ENCODE data around the gene EIPR1. TPM values are rescaled to one million over a fixed set of nuclear protein-coding genes. Genes with fewer than 3 reads are reported as not detected.
"Not testable (repeated sequence)": the region's sequence is repeated elsewhere in the genome, so short reads cannot be mapped to it uniquely, and the experiment has no call there.

EIPR1 gene
- total and polyA plus RNA-seq, 4 donors, result 26.2 to 45.4 (median 36.1) TPM

GRCh38 chr2:3181416-3182010 is 196.1 kb downstream of the EIPR1 start:
- Histone ChIP-seq H3K27ac (ENCODE audit: low read depth, low read length) (no peak overlapping the region), H3K9me3 (ENCODE audit: control insufficient read depth, insufficient read depth, low read length) (no peaks in the 10 kb centered on the region), H3K27me3 (ENCODE audit: control insufficient read depth, insufficient read depth, low read length) (no peaks in the 10 kb centered on the region), H3K4me1 (ENCODE audit: control insufficient read depth, insufficient read depth, low read length) (peaks cover 26% of the 10 kb centered on the region), H3K4me3 (ENCODE audit: low read depth, low read length) (no peak overlapping the region), H3K36me3 (ENCODE audit: control insufficient read depth, insufficient read depth, low read length) (peaks cover 49% of the 10 kb centered on the region)
- DNase-seq (ENCODE audit: low read depth in 4 of 6, low spot score in 6 of 6), result no peak
- 92% methylated on average over 21 of the region's 24 CpGs for WGBS (ENCODE audit: insufficient coverage)

- H3K4me3 ChIP-seq (ENCODE audit: low read depth, low read length); H3K27ac ChIP-seq (ENCODE audit: low read depth, low read length); H3K9me3 ChIP-seq (ENCODE audit: control insufficient read depth, insufficient read depth, low read length); DNase-seq (ENCODE audit: low read depth in 4 of 6, low spot score in 6 of 6); H3K27me3 ChIP-seq (ENCODE audit: control insufficient read depth, insufficient read depth, low read length): not testable (repeated sequence)
- Histone ChIP-seq H3K36me3 (ENCODE audit: control insufficient read depth, insufficient read depth, low read length) (peaks cover 54% of the 10 kb centered on the region), H3K4me1 (ENCODE audit: control insufficient read depth, insufficient read depth, low read length) (peaks cover 32% of the 10 kb centered on the region)
- 86% methylated on average over 30 of the region's 30 CpGs for WGBS (ENCODE audit: insufficient coverage)
Measured at GRCh38 chr2:3180909-3181221, 196.8 kb downstream of the EIPR1 start.

GRCh38 chr2:3180082-3180908 is 197.3 kb downstream of the EIPR1 start:
- no peak for DNase-seq (ENCODE audit: low read depth in 4 of 6, low spot score in 6 of 6)
- Histone ChIP-seq H3K27ac (ENCODE audit: low read depth, low read length) (no peak overlapping the region), H3K4me1 (ENCODE audit: control insufficient read depth, insufficient read depth, low read length) (peaks cover 32% of the 10 kb centered on the region), H3K4me3 (ENCODE audit: low read depth, low read length) (no peak overlapping the region), H3K27me3 (ENCODE audit: control insufficient read depth, insufficient read depth, low read length) (no peaks in the 10 kb centered on the region), H3K9me3 (ENCODE audit: control insufficient read depth, insufficient read depth, low read length) (no peaks in the 10 kb centered on the region), H3K36me3 (ENCODE audit: control insufficient read depth, insufficient read depth, low read length) (peaks cover 51% of the 10 kb centered on the region)
- 84% methylated on average over 48 of the region's 50 CpGs for WGBS (ENCODE audit: insufficient coverage)

- H3K4me3 ChIP-seq (ENCODE audit: low read depth, low read length), result no peak overlapping the region
Measured at GRCh38 chr2:3179626-3180025, 198.0 kb downstream of the EIPR1 start.

GRCh38 chr2:3179208-3179607 is 198.4 kb downstream of the EIPR1 start:
- H3K27ac ChIP-seq (ENCODE audit: low read depth, low read length), result no peak overlapping the region
- no peak overlapping the region for H3K4me3 ChIP-seq (ENCODE audit: low read depth, low read length)
- H3K27me3 ChIP-seq (ENCODE audit: control insufficient read depth, insufficient read depth, low read length), result no peaks in the 10 kb centered on the region
- H3K36me3 ChIP-seq (ENCODE audit: control insufficient read depth, insufficient read depth, low read length), result peaks cover 49% of the 10 kb centered on the region
- 68% methylated on average over 14 of the region's 17 CpGs for WGBS (ENCODE audit: insufficient coverage)
- peaks cover 32% of the 10 kb centered on the region for H3K4me1 ChIP-seq (ENCODE audit: control insufficient read depth, insufficient read depth, low read length)
- H3K9me3 ChIP-seq (ENCODE audit: control insufficient read depth, insufficient read depth, low read length), result no peaks in the 10 kb centered on the region
- DNase-seq (ENCODE audit: low read depth in 4 of 6, low spot score in 6 of 6), result peak in 1 of 6 donors; percentile 68

More at GRCh38 chr2:3179626-3180025, 198.0 kb downstream of the EIPR1 start:
- DNase-seq (ENCODE audit: low read depth in 4 of 6, low spot score in 6 of 6), result no peak
- Histone ChIP-seq H3K4me1 (ENCODE audit: control insufficient read depth, insufficient read depth, low read length) (peaks cover 32% of the 10 kb centered on the region), H3K36me3 (ENCODE audit: control insufficient read depth, insufficient read depth, low read length) (peaks cover 50% of the 10 kb centered on the region), H3K27ac (ENCODE audit: low read depth, low read length) (no peak overlapping the region), H3K27me3 (ENCODE audit: control insufficient read depth, insufficient read depth, low read length) (no peaks in the 10 kb centered on the region), H3K9me3 (ENCODE audit: control insufficient read depth, insufficient read depth, low read length) (no peaks in the 10 kb centered on the region)
- WGBS (ENCODE audit: insufficient coverage), result 91% methylated on average over 9 of the region's 11 CpGs

DNA sequence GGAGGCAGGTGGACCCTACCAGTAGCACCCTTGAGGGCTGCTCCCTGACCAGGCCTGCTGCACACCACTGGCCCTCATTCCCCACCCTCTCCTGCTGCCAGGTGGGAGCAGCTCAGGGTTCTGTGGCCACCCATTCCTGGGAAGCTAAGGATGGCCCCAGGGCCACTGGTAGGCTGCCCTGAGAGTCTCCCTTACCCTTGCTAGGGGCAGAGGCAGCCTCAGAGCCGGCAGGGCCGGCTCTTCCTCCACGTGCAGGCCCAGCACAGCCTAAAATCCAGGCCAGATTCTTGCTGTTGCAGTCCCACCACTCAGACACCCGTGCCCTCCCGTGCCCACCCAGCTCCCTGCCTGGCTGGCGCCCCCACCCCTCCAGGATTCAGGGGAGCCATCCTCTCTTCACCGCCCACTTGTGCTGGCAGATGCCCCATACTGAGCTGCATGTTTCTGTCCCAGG is 199.0 kb downstream of the EIPR1 start:
- Histone ChIP-seq H3K4me1 (ENCODE audit: control insufficient read depth, insufficient read depth, low read length) (peaks cover 28% of the 10 kb centered on the region), H3K27ac (ENCODE audit: low read depth, low read length) (no peak overlapping the region), H3K9me3 (ENCODE audit: control insufficient read depth, insufficient read depth, low read length) (no peaks in the 10 kb centered on the region), H3K36me3 (ENCODE audit: control insufficient read depth, insufficient read depth, low read length) (peaks cover 43% of the 10 kb centered on the region), H3K4me3 (ENCODE audit: low read depth, low read length) (no peak overlapping the region), H3K27me3 (ENCODE audit: control insufficient read depth, insufficient read depth, low read length) (no peaks in the 10 kb centered on the region)
- WGBS (ENCODE audit: insufficient coverage), result 76% methylated on average over 7 of the region's 7 CpGs
- no peak for DNase-seq (ENCODE audit: low read depth in 4 of 6, low spot score in 6 of 6)

- 75% methylated on average over 9 of the region's 10 CpGs for WGBS (ENCODE audit: insufficient coverage)
- H3K4me3 ChIP-seq (ENCODE audit: low read depth, low read length), result no peak overlapping the region
- DNase-seq (ENCODE audit: low read depth in 4 of 6, low spot score in 6 of 6), result peak in 1 of 6 donors; percentile 80
- peaks cover 25% of the 10 kb centered on the region for H3K4me1 ChIP-seq (ENCODE audit: control insufficient read depth, insufficient read depth, low read length)
- no peaks in the 10 kb centered on the region for H3K27me3 ChIP-seq (ENCODE audit: control insufficient read depth, insufficient read depth, low read length)
- H3K9me3 ChIP-seq (ENCODE audit: control insufficient read depth, insufficient read depth, low read length), result no peaks in the 10 kb centered on the region
- no peak overlapping the region for H3K27ac ChIP-seq (ENCODE audit: low read depth, low read length)
- peaks cover 42% of the 10 kb centered on the region for H3K36me3 ChIP-seq (ENCODE audit: control insufficient read depth, insufficient read depth, low read length)
Measured at GRCh38 chr2:3177891-3178577, 199.6 kb downstream of the EIPR1 start.

- Histone ChIP-seq H3K27me3 (ENCODE audit: control insufficient read depth, insufficient read depth, low read length) (no peaks in the 10 kb centered on the region), H3K9me3 (ENCODE audit: control insufficient read depth, insufficient read depth, low read length) (no peaks in the 10 kb centered on the region), H3K4me1 (ENCODE audit: control insufficient read depth, insufficient read depth, low read length) (peaks cover 25% of the 10 kb centered on the region), H3K4me3 (ENCODE audit: low read depth, low read length) (no peak overlapping the region), H3K27ac (ENCODE audit: low read depth, low read length) (no peak overlapping the region), H3K36me3 (ENCODE audit: control insufficient read depth, insufficient read depth, low read length) (peaks cover 51% of the 10 kb centered on the region)
- no peak for DNase-seq (ENCODE audit: low read depth in 4 of 6, low spot score in 6 of 6)
- 97% methylated on average over 21 of the region's 25 CpGs for WGBS (ENCODE audit: insufficient coverage)
Measured at GRCh38 chr2:3176869-3177255, 200.8 kb downstream of the EIPR1 start.

DNA sequence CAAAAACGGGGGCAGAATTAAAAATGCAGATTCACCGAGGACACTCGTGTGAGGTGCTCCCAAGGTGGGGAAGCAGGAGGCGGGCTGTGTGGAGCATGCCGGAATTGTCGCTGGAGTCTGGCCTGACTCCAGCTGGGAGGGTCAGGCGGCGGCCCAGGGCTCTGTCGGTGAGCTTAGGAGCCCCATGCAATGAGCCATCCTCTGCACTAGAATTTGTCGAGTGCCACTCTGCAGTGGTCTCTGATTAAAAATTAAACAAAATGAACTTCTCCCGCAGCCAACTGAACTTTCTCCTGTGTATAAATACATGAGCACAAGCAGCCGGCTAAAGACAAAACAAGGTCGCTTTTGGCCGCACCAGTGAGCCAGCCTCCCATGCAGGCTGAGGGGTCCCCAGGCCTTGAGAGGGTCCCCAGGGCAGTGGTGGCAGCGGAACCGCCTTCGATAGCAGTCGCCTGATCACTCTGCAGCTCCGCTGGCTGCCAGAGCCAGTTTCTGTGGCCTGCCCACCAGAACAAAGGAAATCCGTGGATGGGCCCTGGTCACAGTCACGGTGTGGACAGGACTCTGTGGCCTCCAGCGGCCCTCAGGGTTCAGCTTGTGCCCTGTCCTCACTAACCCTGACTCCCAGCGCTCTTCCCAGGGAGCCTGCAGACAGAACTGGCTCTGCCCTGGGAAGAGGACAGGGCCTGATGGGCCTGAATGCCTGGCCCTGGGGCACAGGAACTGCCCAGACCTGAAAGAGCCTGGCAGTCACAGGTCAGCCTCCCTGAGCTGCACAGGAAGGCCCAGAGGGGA is 201.3 kb downstream of the EIPR1 start:
- Histone ChIP-seq H3K36me3 (ENCODE audit: control insufficient read depth, insufficient read depth, low read length) (peaks cover 57% of the 10 kb centered on the region), H3K4me3 (ENCODE audit: low read depth, low read length) (no peak overlapping the region), H3K27ac (ENCODE audit: low read depth, low read length) (no peak overlapping the region), H3K9me3 (ENCODE audit: control insufficient read depth, insufficient read depth, low read length) (no peaks in the 10 kb centered on the region), H3K27me3 (ENCODE audit: control insufficient read depth, insufficient read depth, low read length) (no peaks in the 10 kb centered on the region), H3K4me1 (ENCODE audit: control insufficient read depth, insufficient read depth, low read length) (peaks cover 25% of the 10 kb centered on the region)
- peak in 1 of 6 donors; percentile 45 for DNase-seq (ENCODE audit: low read depth in 4 of 6, low spot score in 6 of 6)
- 84% methylated on average over 23 of the region's 23 CpGs for WGBS (ENCODE audit: insufficient coverage)

Data from spinal cord (tissue), 10 donors.